Caco-2 (cell line): ENCODE measurements around the gene GPX4. TPM values are rescaled to one million over a fixed set of nuclear protein-coding genes. Genes with fewer than 3 reads are reported as not detected.
"Not testable (repeated sequence)": the region's sequence is repeated elsewhere in the genome, so short reads cannot be mapped to it uniquely, and the experiment has no call there.

Experiments used
- BruUV-seq: library from RNA; stranded (reverse); fragments of 400-500 nt; replicated peaks from 2 replicates; lab custom pipeline; 2021; lab: Mats Ljungman, UMichigan
- CTCF ChIA-PET: fragments of 300-600 bp; sonication (Branson Sonifier 250); formaldehyde crosslinking; loops from one replicate; lab custom pipeline; 2022; ENCODE audit warnings: antibody characterized with exemption; lab: Charles Lee
- POLR2A ChIA-PET: fragments of 300-600 bp; sonication (Branson Sonifier 250); formaldehyde crosslinking; loops from one replicate; lab custom pipeline; 2022; ENCODE audit warnings: antibody characterized with exemption; lab: Charles Lee
- DNase-seq, 2 experiments: peaks; one replicate each; pipeline versions ENCODE4 v3.0.0 to v3.0.0-alpha.2; 2020 to 2022
- H3K27me3 ChIP-seq: replicated peaks from 2 replicates; pipeline ENCODE4 v1.6.0; 2011; ENCODE audit warnings: low read length; ENCODE audit not compliant: control insufficient read depth, insufficient read depth
- H3K36me3 ChIP-seq: 2 replicates; pipeline ENCODE4 v1.5.1; 2011; ENCODE audit warnings: low read length; ENCODE audit not compliant: control insufficient read depth, insufficient read depth
- H3K4me1 ChIP-seq: fragments of 250-450 bp; sonication (Bioruptor Pico); 2 replicates; pipeline ENCODE4 v1.5.1; 2020; ENCODE audit warnings: mild to moderate bottlenecking
- H3K4me3 ChIP-seq: 2 replicates; pipeline ENCODE4 v1.5.1; 2011; ENCODE audit warnings: low read depth, mild to moderate bottlenecking, control low read depth, low read length
- H3K9me3 ChIP-seq: fragments of 250-450 bp; sonication (Bioruptor Pico); 2 replicates; pipeline ENCODE4 v1.5.1; 2020; ENCODE audit warnings: mild to moderate bottlenecking, moderate library complexity
- H3K27ac Mint-ChIP-seq: one replicate; pipeline ENCODE4 v1.8.0; 2022; ENCODE audit warnings: mixed read lengths; ENCODE audit not compliant: unreplicated experiment
- H3K27me3 Mint-ChIP-seq: one replicate; pipeline ENCODE4 v1.8.0; 2022; ENCODE audit warnings: mixed read lengths; ENCODE audit not compliant: insufficient read depth, unreplicated experiment
- H3K36me3 Mint-ChIP-seq: one replicate; pipeline ENCODE4 v1.8.0; 2022; ENCODE audit warnings: mild to moderate bottlenecking, mixed read lengths; ENCODE audit not compliant: insufficient read depth, unreplicated experiment
- H3K4me1 Mint-ChIP-seq: one replicate; pipeline ENCODE4 v1.8.0; 2022; ENCODE audit warnings: low read depth, mixed read lengths; ENCODE audit not compliant: unreplicated experiment
- H3K4me3 Mint-ChIP-seq: one replicate; pipeline ENCODE4 v1.8.0; 2022; ENCODE audit warnings: mild to moderate bottlenecking, moderate library complexity, mixed read lengths; ENCODE audit not compliant: unreplicated experiment
- H3K9me3 Mint-ChIP-seq: one replicate; pipeline ENCODE4 v1.8.0; 2022; ENCODE audit warnings: mixed read lengths; ENCODE audit not compliant: unreplicated experiment
- intact Hi-C: fragments of 100-400 bp; cut with micrococcal nuclease; formaldehyde crosslinking; loops from one replicate; pipeline ENCODE4 v1.10.0; 2022; ENCODE audit not compliant: unreplicated experiment
- total RNA-seq: library from RNA; stranded (reverse); gene quantifications from 2 replicates; pipeline ENCODE4 v1.2.3, GENCODE V29; 2022
- TF ChIP-seq, protein P1 (sequence below), 2 experiments: fragments of 200-600 bp in 1 of 2; IDR thresholded peaks; 1 replicate in 1 of 2; 2 replicates in 1 of 2; pipeline versions ENCODE4 v1.5.1 to v1.8.0; 2011 to 2022; ENCODE audit warnings: antibody characterized with exemption in 1 of 2, control low read depth in 1 of 2, inconsistent platforms in 1 of 2, low read depth in 1 of 2, low read length in 1 of 2, mild to moderate bottlenecking in 1 of 2, moderate library complexity in 1 of 2; ENCODE audit not compliant: insufficient read depth in 1 of 2, severe bottlenecking in 1 of 2, unreplicated experiment in 1 of 2

Gene GPX4
- total RNA-seq, 1 experiment from 2014 or later = 500 TPM

- no peaks in the 10 kb centered on the region; the same call in 1 of the 2 replicates for H3K36me3 ChIP-seq
- Mint-ChIP-seq H3K4me1 (no peaks in the 10 kb centered on the region), H3K9me3 (no peaks in the 10 kb centered on the region), H3K4me3 (no peak overlapping the region), H3K36me3 (peaks cover 33% of the 10 kb centered on the region), H3K27me3 (no peaks in the 10 kb centered on the region), H3K27ac (no peak overlapping the region)
- no peak for DNase-seq
- TF ChIP-seq, protein P1, sequence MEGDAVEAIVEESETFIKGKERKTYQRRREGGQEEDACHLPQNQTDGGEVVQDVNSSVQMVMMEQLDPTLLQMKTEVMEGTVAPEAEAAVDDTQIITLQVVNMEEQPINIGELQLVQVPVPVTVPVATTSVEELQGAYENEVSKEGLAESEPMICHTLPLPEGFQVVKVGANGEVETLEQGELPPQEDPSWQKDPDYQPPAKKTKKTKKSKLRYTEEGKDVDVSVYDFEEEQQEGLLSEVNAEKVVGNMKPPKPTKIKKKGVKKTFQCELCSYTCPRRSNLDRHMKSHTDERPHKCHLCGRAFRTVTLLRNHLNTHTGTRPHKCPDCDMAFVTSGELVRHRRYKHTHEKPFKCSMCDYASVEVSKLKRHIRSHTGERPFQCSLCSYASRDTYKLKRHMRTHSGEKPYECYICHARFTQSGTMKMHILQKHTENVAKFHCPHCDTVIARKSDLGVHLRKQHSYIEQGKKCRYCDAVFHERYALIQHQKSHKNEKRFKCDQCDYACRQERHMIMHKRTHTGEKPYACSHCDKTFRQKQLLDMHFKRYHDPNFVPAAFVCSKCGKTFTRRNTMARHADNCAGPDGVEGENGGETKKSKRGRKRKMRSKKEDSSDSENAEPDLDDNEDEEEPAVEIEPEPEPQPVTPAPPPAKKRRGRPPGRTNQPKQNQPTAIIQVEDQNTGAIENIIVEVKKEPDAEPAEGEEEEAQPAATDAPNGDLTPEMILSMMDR (IDR thresholded peaks at IDR 0.05; ENCODE audit: insufficient read depth in 1 of 2, low read depth in 1 of 2, low read length in 1 of 2, severe bottlenecking in 1 of 2, unreplicated experiment in 1 of 2) = no peak
- POLR2A ChIA-PET = no interaction called here
- H3K27me3 ChIP-seq = no peaks in the 10 kb centered on the region
- 0 out of 2 replicates have a peak, but pooled peaks cover 3% of the 10 kb centered on the region for H3K4me1 ChIP-seq
- CTCF ChIA-PET = no interaction called here
- no TSS peak for BruUV-seq
- intact Hi-C loops = no loop called here
- no peak overlapping the region for H3K4me3 ChIP-seq
- H3K9me3 ChIP-seq = no peaks in the 10 kb centered on the region
Observed at GRCh38 chr19:1128106-1128505, 24.3 kb downstream of the GPX4 start.

GRCh38 chr19:1129084-1129483, 25.3 kb downstream of the GPX4 start:
- H3K9me3 ChIP-seq, H3K4me1 ChIP-seq, H3K4me3 ChIP-seq, DNase-seq, H3K4me3 Mint-ChIP-seq, H3K27me3 ChIP-seq, H3K9me3 Mint-ChIP-seq, POLR2A ChIA-PET, H3K4me1 Mint-ChIP-seq, BruUV-seq, intact Hi-C loops, H3K36me3 ChIP-seq, H3K27ac Mint-ChIP-seq, H3K27me3 Mint-ChIP-seq: not testable (repeated sequence)
- CTCF ChIA-PET = interaction anchor here (0.8 kb wide), 1 partner anchor 12 kb away, joined by 3 read pairs; no protein-coding TSS in a partner anchor
- H3K36me3 Mint-ChIP-seq = peaks cover 37% of the 10 kb centered on the region

- POLR2A ChIA-PET = no interaction called here
- Histone ChIP-seq H3K4me1 (peaks cover 6% of the 10 kb centered on the region; the same call in 1 of the 2 replicates), H3K36me3 (no peaks in the 10 kb centered on the region), H3K4me3 (no peak overlapping the region), H3K9me3 (no peaks in the 10 kb centered on the region), H3K27me3 (no peaks in the 10 kb centered on the region)
- CTCF ChIA-PET = interaction anchor here (0.8 kb wide), 1 partner anchor 12 kb away, joined by 3 read pairs; no protein-coding TSS in a partner anchor
- no peak for DNase-seq
- no TSS peak for BruUV-seq
- no peaks in the 10 kb centered on the region for H3K9me3 Mint-ChIP-seq
- TF ChIP-seq, protein P1 (IDR thresholded peaks at IDR 0.05; ENCODE audit: insufficient read depth in 1 of 2, low read depth in 1 of 2, low read length in 1 of 2, severe bottlenecking in 1 of 2, unreplicated experiment in 1 of 2) = no peak
- H3K4me3 Mint-ChIP-seq = no peak overlapping the region
- H3K27me3 Mint-ChIP-seq = no peaks in the 10 kb centered on the region
- intact Hi-C loops = no loop called here
- peaks cover 40% of the 10 kb centered on the region for H3K36me3 Mint-ChIP-seq
- no peaks in the 10 kb centered on the region for H3K4me1 Mint-ChIP-seq
- H3K27ac Mint-ChIP-seq = no peak overlapping the region
Observed at GRCh38 chr19:1129535-1129934, 25.7 kb downstream of the GPX4 start.
